ENCODE measurements around the gene ZNF460.

The ZNF460 gene

GRCh38 chr19:57282011-57282643 lies 1.8 kb downstream of the ZNF460 start:
- DNase-seq = no peak

- no peak for DNase-seq
Observed at GRCh38 chr19:57288373-57288772, 8.1 kb downstream of the ZNF460 start.

- no peak for DNase-seq
Observed at GRCh38 chr19:57290970-57291369, 10.7 kb downstream of the ZNF460 start.

- no peak for DNase-seq
Observed at GRCh38 chr19:57292547-57292946, 12.3 kb downstream of the ZNF460 start.

- no peak for DNase-seq
Observed at GRCh38 chr19:57293719-57294118, 13.4 kb downstream of the ZNF460 start.

GRCh38 chr19:57302020-57302465 lies 21.8 kb downstream of the ZNF460 start:
- peak; percentile 45 for DNase-seq

- no peak for DNase-seq
Observed at GRCh38 chr19:57302727-57303401, 22.6 kb downstream of the ZNF460 start.

GRCh38 chr19:57305056-57305455 lies 24.8 kb downstream of the ZNF460 start:
- no peak for DNase-seq

- no peak for DNase-seq
Observed at GRCh38 chr19:57308514-57308913, 28.2 kb downstream of the ZNF460 start.

GRCh38 chr19:57310792-57311191 lies 30.5 kb downstream of the ZNF460 start:
- DNase-seq = no peak

- no peak for DNase-seq
Observed at GRCh38 chr19:57314146-57314545, 33.9 kb downstream of the ZNF460 start.

GRCh38 chr19:57317503-57317902 lies 37.2 kb downstream of the ZNF460 start:
- no peak for DNase-seq

- no peak for DNase-seq
Observed at GRCh38 chr19:57319869-57320179, 39.5 kb downstream of the ZNF460 start.

GRCh38 chr19:57320180-57321084 lies 40.1 kb downstream of the ZNF460 start, which contains the start of gene ZNF543:
Gene ZNF543 (plus strand): TSS chr19:57320472. CDS start chr19:57320854, 382 bp downstream.
- DNase-seq = peak; percentile 83

GRCh38 chr19:57321116-57321515 lies 40.8 kb downstream of the ZNF460 start:
- no peak for DNase-seq

GRCh38 chr19:57321751-57322150 lies 41.5 kb downstream of the ZNF460 start:
- DNase-seq = no peak

GRCh38 chr19:57324992-57325391 lies 44.7 kb downstream of the ZNF460 start:
- DNase-seq = no peak

- no peak for DNase-seq
Observed at GRCh38 chr19:57327993-57328392, 47.7 kb downstream of the ZNF460 start.

- no peak for DNase-seq
Observed at GRCh38 chr19:57334191-57334590, 53.9 kb downstream of the ZNF460 start.

GRCh38 chr19:57338877-57339276 lies 58.6 kb downstream of the ZNF460 start:
- no peak for DNase-seq

GRCh38 chr19:57342582-57342981 lies 62.3 kb downstream of the ZNF460 start:
- DNase-seq = no peak
